OCI-LY3 (cell line): Measurements from ENCODE around the gene PPP1R9A.

Source experiments
- CTCF ChIP-seq: fragments of 200-600, 300-600 bp; sonication (generic); IDR thresholded peaks from 2 replicates; pipeline ENCODE4 v1.5.1; 2014; ENCODE audit warnings: antibody characterized with exemption, low read length, low read depth
- EZH2phosphoT487 ChIP-seq: fragments of 200-600 bp; shearing (Covaris generic); IDR thresholded peaks from 2 replicates; pipeline ENCODE4 v1.6.1; 2018; ENCODE audit warnings: antibody characterized with exemption, mixed run types, low read depth

DNA sequence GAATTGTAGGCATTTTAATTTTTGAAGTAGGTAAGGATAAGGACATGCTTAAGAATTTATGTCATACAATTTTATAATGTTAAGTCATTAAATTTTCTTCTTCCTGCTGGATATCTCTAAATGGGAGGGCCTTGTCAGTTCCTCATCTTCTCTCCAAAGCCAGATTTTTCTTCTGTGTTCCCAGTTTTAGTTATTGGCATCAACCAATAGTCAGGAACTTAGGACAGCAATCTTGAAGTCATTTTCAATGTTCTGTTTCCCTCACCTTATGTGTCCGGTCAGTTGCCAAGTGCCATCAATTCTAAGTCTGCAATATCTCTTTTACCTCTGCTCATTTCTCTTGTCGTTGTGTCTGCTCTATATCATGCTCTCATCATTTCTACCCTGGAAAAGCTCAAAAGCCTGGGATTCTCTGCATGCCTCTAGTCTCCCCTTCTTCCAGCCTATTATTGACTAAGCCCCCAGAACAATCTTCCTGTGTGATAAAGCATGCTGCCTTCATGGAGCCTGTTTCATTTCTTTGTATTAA is 145.2 kb downstream of the PPP1R9A start:
- no peak for TF ChIP-seq CTCF
- no peak for TF ChIP-seq EZH2phosphoT487
